ENCODE measurements around the gene OTOP3. TPM values are rescaled to one million over a fixed set of nuclear protein-coding genes. Genes with fewer than 3 reads are reported as not detected.
A peak's percentile ranks its signal among the peaks of the same experiment; 100 is the strongest.
"Not testable (repeated sequence)": the region's sequence is repeated elsewhere in the genome, so short reads cannot be mapped to it uniquely, and the experiment has no call there.

OTOP3 gene
- total RNA-seq, 1 experiment from 2014 or later, result not detected

GRCh38 chr17:74981979-74982662 is 46.4 kb downstream of the OTOP3 start:
- no peaks in the 10 kb centered on the region; the same call in 1 of the 2 replicates for H3K27me3 ChIP-seq (replicated peaks)
- no peaks in the 10 kb centered on the region for H3K36me3 ChIP-seq
- H3K27ac ChIP-seq, result peak overlapping the region; percentile 59
- no peaks in the 10 kb centered on the region for H3K9me3 ChIP-seq (replicated peaks)
- H3K4me1 ChIP-seq (replicated peaks), result peaks cover 22% of the 10 kb centered on the region
- peak; percentile 86 to 88 for DNase-seq (ENCODE audit: low read depth in 1 of 2, low spot score in 2 of 2)
- peak overlapping the region; percentile 51 for H3K4me3 ChIP-seq

- not testable (repeated sequence) for DNase-seq (ENCODE audit: low read depth in 1 of 2, low spot score in 2 of 2); H3K9me3 ChIP-seq (replicated peaks); H3K36me3 ChIP-seq; H3K27me3 ChIP-seq (replicated peaks)
- H3K27ac ChIP-seq, result peak overlapping the region; percentile 59; the same call in 1 of the 2 replicates
- peaks cover 26% of the 10 kb centered on the region for H3K4me1 ChIP-seq (replicated peaks)
- peak overlapping the region; percentile 51 for H3K4me3 ChIP-seq
Measured at GRCh38 chr17:74982663-74983313, 47.1 kb downstream of the OTOP3 start.

- H3K4me1 ChIP-seq (replicated peaks), result peaks cover 34% of the 10 kb centered on the region
- DNase-seq (ENCODE audit: low read depth in 1 of 2, low spot score in 2 of 2), result no peak
- no peaks in the 10 kb centered on the region for H3K9me3 ChIP-seq (replicated peaks)
- no peaks in the 10 kb centered on the region for H3K27me3 ChIP-seq (replicated peaks)
- H3K36me3 ChIP-seq, result 0 out of 2 replicates have a peak, but pooled peaks cover 8% of the 10 kb centered on the region
- H3K4me3 ChIP-seq, result no peak overlapping the region
- no peak overlapping the region for H3K27ac ChIP-seq
Measured at GRCh38 chr17:74986206-74986576, 50.5 kb downstream of the OTOP3 start.

- peak within 1 kb of the TSS; percentile 90 for H3K4me3 ChIP-seq
- H3K27ac ChIP-seq, result peak within 1 kb of the TSS; percentile 44
- no peaks in the 10 kb centered on the region for H3K27me3 ChIP-seq (replicated peaks)
- peak; percentile 83 to 97 for DNase-seq (ENCODE audit: low read depth in 1 of 2, low spot score in 2 of 2)
- peaks cover 22% of the 10 kb centered on the region for H3K4me1 ChIP-seq (replicated peaks)
- H3K36me3 ChIP-seq, result 0 out of 2 replicates have a peak, but pooled peaks cover 8% of the 10 kb centered on the region
- H3K9me3 ChIP-seq (replicated peaks), result no peaks in the 10 kb centered on the region
Measured at GRCh38 chr17:74987418-74987908, 51.8 kb downstream of the OTOP3 start, which contains the start of gene CDR2L. Gene CDR2L (plus strand): TSS chr17:74987632. CDS start chr17:74988044, 412 bp downstream.

- Histone ChIP-seq H3K27me3 (replicated peaks) (no peaks in the 10 kb centered on the region), H3K9me3 (replicated peaks) (no peaks in the 10 kb centered on the region), H3K27ac (peak overlapping the region; percentile 44), H3K4me1 (replicated peaks) (peaks cover 18% of the 10 kb centered on the region), H3K4me3 (peak overlapping the region; percentile 90), H3K36me3 (0 out of 2 replicates have a peak, but pooled peaks cover 8% of the 10 kb centered on the region)
- peak; percentile 86 to 91 for DNase-seq (ENCODE audit: low read depth in 1 of 2, low spot score in 2 of 2)
Measured at GRCh38 chr17:74987909-74988711, 52.4 kb downstream of the OTOP3 start.

GRCh38 chr17:74990581-74991105 is 54.9 kb downstream of the OTOP3 start:
- peaks cover 18% of the 10 kb centered on the region for H3K4me1 ChIP-seq (replicated peaks)
- no peak overlapping the region for H3K4me3 ChIP-seq
- no peak for DNase-seq (ENCODE audit: low read depth in 1 of 2, low spot score in 2 of 2)
- no peaks in the 10 kb centered on the region for H3K9me3 ChIP-seq (replicated peaks)
- peaks cover 19% of the 10 kb centered on the region; the same call in 1 of the 2 replicates for H3K36me3 ChIP-seq
- H3K27me3 ChIP-seq (replicated peaks), result no peaks in the 10 kb centered on the region
- no peak overlapping the region for H3K27ac ChIP-seq

GRCh38 chr17:74992223-74992622 is 56.5 kb downstream of the OTOP3 start:
- DNase-seq (ENCODE audit: low read depth in 1 of 2, low spot score in 2 of 2), result no peak
- H3K27ac ChIP-seq, result no peak overlapping the region
- peaks cover 19% of the 10 kb centered on the region; the same call in 1 of the 2 replicates for H3K36me3 ChIP-seq
- H3K4me3 ChIP-seq, result no peak overlapping the region
- H3K27me3 ChIP-seq (replicated peaks), result no peaks in the 10 kb centered on the region
- peaks cover 14% of the 10 kb centered on the region for H3K4me1 ChIP-seq (replicated peaks)
- H3K9me3 ChIP-seq (replicated peaks), result no peaks in the 10 kb centered on the region

GRCh38 chr17:74994440-74994839 is 58.7 kb downstream of the OTOP3 start:
- DNase-seq (ENCODE audit: low read depth in 1 of 2, low spot score in 2 of 2), result no peak
- Histone ChIP-seq H3K27ac (no peak overlapping the region), H3K4me1 (replicated peaks) (no peaks in the 10 kb centered on the region)

GRCh38 chr17:74995847-74996246 is 60.1 kb downstream of the OTOP3 start:
- Histone ChIP-seq H3K4me1 (replicated peaks) (no peaks in the 10 kb centered on the region), H3K27ac (no peak overlapping the region), H3K36me3 (peaks cover 16% of the 10 kb centered on the region), H3K9me3 (replicated peaks) (no peaks in the 10 kb centered on the region), H3K4me3 (no peak overlapping the region), H3K27me3 (replicated peaks) (no peaks in the 10 kb centered on the region)
- no peak for DNase-seq (ENCODE audit: low read depth in 1 of 2, low spot score in 2 of 2)

More at GRCh38 chr17:74994440-74994839, 58.7 kb downstream of the OTOP3 start:
- H3K36me3 ChIP-seq, result peaks cover 11% of the 10 kb centered on the region; the same call in 1 of the 2 replicates
- no peaks in the 10 kb centered on the region for H3K9me3 ChIP-seq (replicated peaks)
- H3K4me3 ChIP-seq, result no peak overlapping the region
- H3K27me3 ChIP-seq (replicated peaks), result no peaks in the 10 kb centered on the region

- H3K36me3 ChIP-seq, result peaks cover 41% of the 10 kb centered on the region
- H3K4me1 ChIP-seq (replicated peaks), result no peaks in the 10 kb centered on the region
- no peaks in the 10 kb centered on the region for H3K9me3 ChIP-seq (replicated peaks)
- H3K27ac ChIP-seq, result no peak overlapping the region
- no peaks in the 10 kb centered on the region for H3K27me3 ChIP-seq (replicated peaks)
- no peak for DNase-seq (ENCODE audit: low read depth in 1 of 2, low spot score in 2 of 2)
- no peak overlapping the region for H3K4me3 ChIP-seq
Measured at GRCh38 chr17:74998783-74999182, 63.1 kb downstream of the OTOP3 start.

GRCh38 chr17:74999523-74999922 is 63.8 kb downstream of the OTOP3 start:
- no peaks in the 10 kb centered on the region for H3K4me1 ChIP-seq (replicated peaks)
- peaks cover 38% of the 10 kb centered on the region for H3K36me3 ChIP-seq

More at GRCh38 chr17:74999523-74999922, 63.8 kb downstream of the OTOP3 start:
- no peaks in the 10 kb centered on the region for H3K9me3 ChIP-seq (replicated peaks)
- H3K4me3 ChIP-seq, result no peak overlapping the region
- H3K27me3 ChIP-seq (replicated peaks), result no peaks in the 10 kb centered on the region
- DNase-seq (ENCODE audit: low read depth in 1 of 2, low spot score in 2 of 2), result no peak
- no peak overlapping the region for H3K27ac ChIP-seq
